HEK293 (cell line): Measurements from ENCODE around the gene CHST3.

ENCODE experiments used
- BCL11B ChIP-seq: fragments of 450-650 bp; formaldehyde crosslinking; IDR thresholded peaks from 2 replicates; pipeline ENCODE4 v1.5.1; 2016; ENCODE audit warnings: low read depth, missing biosample characterization, missing genetic modification characterization
- BCL6B ChIP-seq: fragments of 450-650 bp; formaldehyde crosslinking; IDR thresholded peaks from 2 replicates; pipeline ENCODE4 v1.5.1; 2017; ENCODE audit warnings: missing biosample characterization, missing genetic modification characterization
- GLI2 ChIP-seq: fragments of 450-650 bp; formaldehyde crosslinking; IDR thresholded peaks from 2 replicates; pipeline ENCODE4; 2017; ENCODE audit warnings: missing biosample characterization, missing genetic modification characterization, low read depth, borderline replicate concordance
- GLIS1 ChIP-seq: fragments of 450-650 bp; formaldehyde crosslinking; IDR thresholded peaks from 2 replicates; pipeline ENCODE4 v1.5.1; 2016; ENCODE audit warnings: missing biosample characterization, missing genetic modification characterization
- GLIS2 ChIP-seq: fragments of 450-650 bp; formaldehyde crosslinking; IDR thresholded peaks from 2 replicates; pipeline ENCODE4 v1.5.1; 2016; ENCODE audit warnings: missing biosample characterization, missing genetic modification characterization
- KLF17 ChIP-seq: fragments of 450-650 bp; formaldehyde crosslinking; IDR thresholded peaks from 2 replicates; pipeline ENCODE4 v1.5.1; 2016; ENCODE audit warnings: missing biosample characterization, missing genetic modification characterization
- MYNN ChIP-seq: fragments of 450-650 bp; formaldehyde crosslinking; IDR thresholded peaks from 2 replicates; pipeline ENCODE4 v1.5.1; 2016; ENCODE audit warnings: missing biosample characterization, missing genetic modification characterization, borderline replicate concordance
- OVOL3 ChIP-seq: fragments of 450-650 bp; formaldehyde crosslinking; IDR thresholded peaks from 2 replicates; pipeline ENCODE4 v1.5.1; 2016; ENCODE audit warnings: missing biosample characterization, missing genetic modification characterization
- PRDM6 ChIP-seq: fragments of 450-650 bp; formaldehyde crosslinking; IDR thresholded peaks from 2 replicates; pipeline ENCODE4 v1.5.1; 2017; ENCODE audit warnings: missing biosample characterization, missing genetic modification characterization
- SP7 ChIP-seq: fragments of 450-650 bp; formaldehyde crosslinking; IDR thresholded peaks from 2 replicates; pipeline ENCODE4 v1.5.1; 2016; ENCODE audit warnings: missing biosample characterization, missing genetic modification characterization
- TSHZ1 ChIP-seq: fragments of 450-650 bp; formaldehyde crosslinking; IDR thresholded peaks from 2 replicates; pipeline ENCODE4 v1.5.1; 2016; ENCODE audit warnings: missing biosample characterization, missing genetic modification characterization, borderline replicate concordance
- YY1 ChIP-seq: fragments of 450-650 bp; formaldehyde crosslinking; IDR thresholded peaks from 2 replicates; pipeline ENCODE4 v1.5.1; 2018; ENCODE audit warnings: missing biosample characterization, missing genetic modification characterization
- YY2 ChIP-seq: fragments of 450-650 bp; formaldehyde crosslinking; IDR thresholded peaks from 2 replicates; pipeline ENCODE4 v1.5.1; 2016; ENCODE audit warnings: missing biosample characterization, missing genetic modification characterization
- ZBTB10 ChIP-seq: fragments of 450-650 bp; formaldehyde crosslinking; IDR thresholded peaks from 2 replicates; pipeline ENCODE4 v1.5.1; 2016; ENCODE audit warnings: missing biosample characterization, missing genetic modification characterization
- ZBTB20 ChIP-seq: fragments of 450-650 bp; formaldehyde crosslinking; IDR thresholded peaks from 2 replicates; pipeline ENCODE4 v1.5.1; 2016; ENCODE audit warnings: missing biosample characterization, missing genetic modification characterization
- ZFHX2 ChIP-seq: fragments of 450-650 bp; formaldehyde crosslinking; conservative IDR thresholded peaks from 2 replicates; pipeline ENCODE4 v1.5.1; 2016; ENCODE audit warnings: missing biosample characterization, missing genetic modification characterization
- ZFP37 ChIP-seq: fragments of 450-650 bp; formaldehyde crosslinking; IDR thresholded peaks from 2 replicates; pipeline ENCODE4 v1.5.1; 2016; ENCODE audit warnings: missing biosample characterization, missing genetic modification characterization
- ZNF10 ChIP-seq: fragments of 450-650 bp; formaldehyde crosslinking; IDR thresholded peaks from 2 replicates; pipeline ENCODE4 v1.5.1; 2017; ENCODE audit warnings: missing biosample characterization, missing genetic modification characterization
- ZNF211 ChIP-seq: fragments of 450-650 bp; formaldehyde crosslinking; IDR thresholded peaks from 2 replicates; pipeline ENCODE4 v1.5.1; 2016; ENCODE audit warnings: low read depth, missing biosample characterization, missing genetic modification characterization
- ZNF214 ChIP-seq: fragments of 450-650 bp; formaldehyde crosslinking; IDR thresholded peaks from 2 replicates; pipeline ENCODE4 v1.5.1; 2017; ENCODE audit warnings: missing biosample characterization, mild to moderate bottlenecking, missing genetic modification characterization, borderline replicate concordance
- ZNF239 ChIP-seq: fragments of 450-650 bp; formaldehyde crosslinking; IDR thresholded peaks from 2 replicates; pipeline ENCODE4 v1.5.1; 2016; ENCODE audit warnings: missing biosample characterization, missing genetic modification characterization
- ZNF561 ChIP-seq: fragments of 450-650 bp; IDR thresholded peaks from 2 replicates; pipeline ENCODE4 v1.5.1; 2018; ENCODE audit warnings: missing biosample characterization, missing genetic modification characterization, borderline replicate concordance
- ZNF571 ChIP-seq: fragments of 450-650 bp; formaldehyde crosslinking; IDR thresholded peaks from 2 replicates; pipeline ENCODE4 v1.5.0; 2017; ENCODE audit warnings: missing biosample characterization, missing genetic modification characterization
- ZNF658 ChIP-seq: fragments of 450-650 bp; formaldehyde crosslinking; IDR thresholded peaks from 2 replicates; pipeline ENCODE4; 2016; ENCODE audit warnings: missing biosample characterization, missing genetic modification characterization
- ZSCAN18 ChIP-seq: fragments of 450-650 bp; formaldehyde crosslinking; IDR thresholded peaks from 2 replicates; pipeline ENCODE4 v1.5.1; 2016; ENCODE audit warnings: missing biosample characterization, missing genetic modification characterization
- ZSCAN4 ChIP-seq: fragments of 450-650 bp; formaldehyde crosslinking; IDR thresholded peaks from 2 replicates; pipeline ENCODE4 v1.5.1; 2017; ENCODE audit warnings: missing biosample characterization, missing genetic modification characterization

Gene CHST3

GRCh38 chr10:72058989-72059842, 95.0 kb downstream of the CHST3 start (continued):
- peak; percentile 50; the same call in 1 of the 2 replicates for TF ChIP-seq TSHZ1 (tag by site-specific recombination)
- no peak for TF ChIP-seq MYNN (tag by site-specific recombination)
- no peak for TF ChIP-seq ZNF571
- no peak for TF ChIP-seq ZNF658 (tag by site-specific recombination)
- no peak for TF ChIP-seq ZNF214 (tag by site-specific recombination)
- TF ChIP-seq SP7 (tag by site-specific recombination) = peak; percentile 75
- peak; percentile 64; the same call in 1 of the 2 replicates for TF ChIP-seq GLIS2 (tag by site-specific recombination)
- TF ChIP-seq PRDM6 (tag by site-specific recombination) = peak; percentile 84; the same call in 1 of the 2 replicates
- no peak for TF ChIP-seq ZNF239 (tag by site-specific recombination)
- no peak for TF ChIP-seq ZSCAN18 (tag by site-specific recombination)
- no peak for TF ChIP-seq YY1
- TF ChIP-seq ZBTB20 (tag by site-specific recombination) = peak; percentile 31; the same call in 1 of the 2 replicates
- TF ChIP-seq OVOL3 (tag by site-specific recombination) = no peak
- peak; percentile 64; the same call in 1 of the 2 replicates for TF ChIP-seq KLF17
- TF ChIP-seq YY2 (tag by site-specific recombination) = no peak
- TF ChIP-seq ZFP37 (tag by site-specific recombination) = no peak
- TF ChIP-seq GLI2 (tag by site-specific recombination) = no peak
- no peak for TF ChIP-seq ZSCAN4 (tag by site-specific recombination)
- no peak for TF ChIP-seq GLIS1 (tag by site-specific recombination)
- 0 out of 2 replicates have a peak, but pooled peaks have one; percentile 31 for TF ChIP-seq ZNF561 (tag by site-specific recombination)
- no peak for TF ChIP-seq BCL6B (tag by site-specific recombination)
- peak; percentile 77 for TF ChIP-seq ZFHX2 (tag by site-specific recombination)
- no peak for TF ChIP-seq ZNF10 (tag by site-specific recombination)
- no peak for TF ChIP-seq ZBTB10 (tag by site-specific recombination)
- TF ChIP-seq ZNF211 (tag by site-specific recombination) = no peak
- TF ChIP-seq BCL11B (tag by site-specific recombination) = no peak
